ENCODE measurements around the gene ARL2. TPM values are rescaled to one million over a fixed set of nuclear protein-coding genes. Genes with fewer than 3 reads are reported as not detected.
A peak's percentile ranks its signal among the peaks of the same experiment; 100 is the strongest.

ARL2 gene
- polyA plus RNA-seq, 1 experiment = 141 TPM

GRCh38 chr11:65008016-65008415 lies 5.9 kb upstream of the ARL2 start:
- no peaks in the 10 kb centered on the region for H3K27me3 ChIP-seq (ENCODE audit: control insufficient read depth, insufficient read depth, low read length)
- TF ChIP-seq CTCF (IDR thresholded peaks at IDR 0.05; ENCODE audit: insufficient read depth, low read depth, low read length) = no peak
- ChIA-PET CTCF (interaction anchor here (0.6 to 1.8 kb wide), 3 partner anchors 12 to 110 kb away, joined by 3 to 5 read pairs (median 3); no protein-coding TSS in a partner anchor), POLR2A (no interaction called here)
- H3K36me3 ChIP-seq (ENCODE audit: control insufficient read depth, insufficient read depth, low read length) = no peaks in the 10 kb centered on the region
- no peak for DNase-seq (ENCODE audit: low read depth)
- no peak overlapping the region for H3K4me3 ChIP-seq (ENCODE audit: low read depth, low read length)

GRCh38 chr11:65008873-65009272 lies 5.1 kb upstream of the ARL2 start:
- CTCF ChIA-PET = interaction anchor here (0.6 to 1.1 kb wide), 2 partner anchors 17 to 162 kb away, joined by 3 to 4 read pairs; no protein-coding TSS in a partner anchor

GRCh38 chr11:65013130-65013887 lies 651 bp upstream of the ARL2 start:
- no peak for DNase-seq (ENCODE audit: low read depth)
- ChIA-PET POLR2A (no interaction called here), CTCF (interaction anchor here (0.6 to 5.4 kb wide), 48 partner anchors 8 to 309 kb away, joined by 3 to 56 read pairs (median 5); partner anchors contain the start of genes ATG2A, BATF2, CAPN1 and EHD1)
- Histone ChIP-seq H3K4me3 (ENCODE audit: low read depth, low read length) (peak overlapping the region; percentile 93), H3K27me3 (ENCODE audit: control insufficient read depth, insufficient read depth, low read length) (no peaks in the 10 kb centered on the region), H3K36me3 (ENCODE audit: control insufficient read depth, insufficient read depth, low read length) (no peaks in the 10 kb centered on the region; the same call in none of the 2 replicates)
- TF ChIP-seq CTCF (IDR thresholded peaks at IDR 0.05; ENCODE audit: insufficient read depth, low read depth, low read length) = peak; percentile 88

More at GRCh38 chr11:65008873-65009272, 5.1 kb upstream of the ARL2 start:
- POLR2A ChIA-PET = no interaction called here
- TF ChIP-seq CTCF (IDR thresholded peaks at IDR 0.05; ENCODE audit: insufficient read depth, low read depth, low read length) = no peak
- no peak overlapping the region for H3K4me3 ChIP-seq (ENCODE audit: low read depth, low read length)
- H3K27me3 ChIP-seq (ENCODE audit: control insufficient read depth, insufficient read depth, low read length) = no peaks in the 10 kb centered on the region
- DNase-seq (ENCODE audit: low read depth) = no peak
- no peaks in the 10 kb centered on the region for H3K36me3 ChIP-seq (ENCODE audit: control insufficient read depth, insufficient read depth, low read length)

GRCh38 chr11:65014726-65015227 lies 817 bp downstream of the ARL2 start:
- no peak for TF ChIP-seq CTCF (IDR thresholded peaks at IDR 0.05; ENCODE audit: insufficient read depth, low read depth, low read length)
- H3K27me3 ChIP-seq (ENCODE audit: control insufficient read depth, insufficient read depth, low read length) = no peaks in the 10 kb centered on the region
- H3K4me3 ChIP-seq (ENCODE audit: low read depth, low read length) = peak overlapping the region; percentile 93
- no peak for DNase-seq (ENCODE audit: low read depth)
- CTCF ChIA-PET = interaction anchor here (0.6 to 5.4 kb wide), 43 partner anchors 8 to 308 kb away, joined by 3 to 56 read pairs (median 5); partner anchors contain the start of genes ATG2A, BATF2, CAPN1 and GPHA2
- POLR2A ChIA-PET = interaction anchor here (0.6 kb wide), 1 partner anchor 120 kb away, joined by 3 read pairs; no protein-coding TSS in a partner anchor
- H3K36me3 ChIP-seq (ENCODE audit: control insufficient read depth, insufficient read depth, low read length) = peaks cover 3% of the 10 kb centered on the region

- POLR2A ChIA-PET = no interaction called here
- no peak for DNase-seq (ENCODE audit: low read depth)
- no peak for TF ChIP-seq CTCF (IDR thresholded peaks at IDR 0.05; ENCODE audit: insufficient read depth, low read depth, low read length)
- CTCF ChIA-PET = no interaction called here
- peaks cover 4% of the 10 kb centered on the region for H3K36me3 ChIP-seq (ENCODE audit: control insufficient read depth, insufficient read depth, low read length)
- no peak overlapping the region for H3K4me3 ChIP-seq (ENCODE audit: low read depth, low read length)
- H3K27me3 ChIP-seq (ENCODE audit: control insufficient read depth, insufficient read depth, low read length) = no peaks in the 10 kb centered on the region
These were observed 2.7 kb downstream of the ARL2 start for GRCh38 chr11:65016705-65017104.

Measured in BJ (cell line).